Measurements from ENCODE around the gene SKP2. TPM values are rescaled to one million over a fixed set of nuclear protein-coding genes. Genes with fewer than 3 reads are reported as not detected.

Gene SKP2
- total RNA-seq, 8 experiments from 2014 or later: 8.8 to 38.8 (median 14.2) TPM

DNA sequence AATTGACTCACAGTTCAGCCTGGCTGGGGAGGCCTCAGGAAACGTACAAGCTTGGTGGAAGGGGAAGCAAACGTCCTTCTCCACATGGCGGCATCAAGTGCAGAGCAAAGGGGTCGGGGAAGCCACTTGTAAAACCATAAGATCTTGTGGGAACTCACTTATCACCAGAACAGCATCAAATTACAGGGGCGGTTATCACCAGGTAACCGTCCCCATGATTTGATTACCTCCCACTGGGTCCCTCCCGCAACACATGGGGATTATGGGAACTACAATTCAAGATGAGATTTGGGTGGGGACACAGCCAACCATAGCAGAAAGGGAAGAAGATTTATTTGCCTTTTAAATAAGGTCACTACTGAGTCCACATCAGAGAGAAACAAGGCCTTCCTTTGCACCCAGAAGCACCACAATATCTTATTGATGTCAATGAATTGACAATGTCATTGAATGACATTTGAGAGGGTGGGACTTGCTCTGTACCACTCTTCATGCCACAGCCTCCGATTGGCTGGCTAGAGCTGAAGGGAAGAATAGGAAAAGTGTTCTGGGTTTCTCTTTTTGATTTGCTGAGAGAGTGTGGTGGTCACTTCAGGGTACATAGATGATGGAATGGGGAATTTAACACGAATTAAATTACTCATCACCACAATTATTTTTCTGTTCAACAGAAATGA is 11.0 kb downstream of the SKP2 start:
- WGBS, 10 experiments: 62 to 100% (median 90%) methylated on average over 1 to 8 of the region's 9 CpGs; no CpG with 5 or more reads in 1 of the 10 experiments
- in situ Hi-C loops (cut with MboI; ENCODE audit: low pct_unique_long_range_greater_than_20kb in 2 of 9, low sequenced_read_pairs in 9 of 9, unreplicated experiment in 9 of 9): no loop called here
- H3K27ac ChIP-seq: no peak overlapping the region
- no peaks in the 10 kb centered on the region for H3K4me1 ChIP-seq (replicated peaks in 1 of 2)
- no peak overlapping the region for H3K4me3 ChIP-seq
- ATAC-seq (replicated peaks in 6 of 8): no peak

DNA sequence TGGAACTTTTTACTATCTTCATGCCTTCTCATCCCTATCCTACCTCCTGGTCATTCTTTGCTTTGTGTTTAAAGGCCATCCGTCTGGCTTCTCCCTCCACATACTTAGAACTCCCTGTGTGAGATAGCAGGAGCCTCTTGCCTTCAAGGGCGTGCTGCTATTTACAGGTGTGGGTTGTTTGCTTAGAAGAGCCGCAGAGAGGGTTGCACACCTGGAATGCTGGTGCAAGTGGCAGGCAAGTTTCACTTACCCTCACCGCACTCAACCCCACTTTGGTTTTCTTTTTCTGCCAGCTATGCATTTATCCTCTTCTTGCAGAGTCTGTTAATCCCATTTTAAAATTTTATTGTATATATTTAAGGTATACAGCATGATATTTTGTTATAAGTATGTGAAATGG is 12.6 kb downstream of the SKP2 start:
- no peak overlapping the region for H3K27ac ChIP-seq
- no peaks in the 10 kb centered on the region for H3K4me1 ChIP-seq (replicated peaks in 1 of 2)
- 80 to 100% (median 90%) methylated on average over 1 to 3 of the region's 4 CpGs; no CpG with 5 or more reads in 1 of the 10 experiments for WGBS, 10 experiments
- no peak overlapping the region for H3K4me3 ChIP-seq
- no peak for ATAC-seq (replicated peaks in 6 of 8)
- in situ Hi-C loops (cut with MboI; ENCODE audit: low pct_unique_long_range_greater_than_20kb in 2 of 9, low sequenced_read_pairs in 9 of 9, unreplicated experiment in 9 of 9): no loop called here

DNA sequence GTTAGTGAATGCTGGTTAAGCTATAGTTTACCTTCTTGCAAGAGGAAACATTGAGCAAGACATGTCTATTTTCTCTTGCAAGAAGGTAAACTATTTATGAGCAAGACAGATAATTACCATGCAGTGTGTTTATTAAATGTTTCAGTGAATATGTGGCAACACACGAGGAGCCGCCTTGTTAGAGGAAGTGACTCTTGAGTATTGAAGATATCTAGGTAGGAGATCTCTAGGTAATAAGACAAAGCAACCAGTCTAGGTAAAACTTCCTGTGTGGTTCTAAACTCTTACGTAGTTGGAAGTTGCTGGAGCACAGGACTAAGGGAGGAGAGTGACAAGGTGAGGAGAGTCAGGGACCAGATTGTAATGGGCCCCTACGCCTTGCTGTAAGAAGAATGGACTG is 16.8 kb downstream of the SKP2 start:
- Histone ChIP-seq H3K27ac (no peak overlapping the region), H3K4me1 (replicated peaks in 1 of 2) (no peaks in the 10 kb centered on the region), H3K4me3 (no peak overlapping the region)
- 87 to 100% (median 100%) methylated on average over 2 to 4 of the region's 4 CpGs; no CpG with 5 or more reads in 3 of the 10 experiments for WGBS, 10 experiments
- ATAC-seq (replicated peaks in 6 of 8): no peak
- in situ Hi-C loops (cut with MboI; ENCODE audit: low pct_unique_long_range_greater_than_20kb in 2 of 9, low sequenced_read_pairs in 9 of 9, unreplicated experiment in 9 of 9): no loop called here

DNA sequence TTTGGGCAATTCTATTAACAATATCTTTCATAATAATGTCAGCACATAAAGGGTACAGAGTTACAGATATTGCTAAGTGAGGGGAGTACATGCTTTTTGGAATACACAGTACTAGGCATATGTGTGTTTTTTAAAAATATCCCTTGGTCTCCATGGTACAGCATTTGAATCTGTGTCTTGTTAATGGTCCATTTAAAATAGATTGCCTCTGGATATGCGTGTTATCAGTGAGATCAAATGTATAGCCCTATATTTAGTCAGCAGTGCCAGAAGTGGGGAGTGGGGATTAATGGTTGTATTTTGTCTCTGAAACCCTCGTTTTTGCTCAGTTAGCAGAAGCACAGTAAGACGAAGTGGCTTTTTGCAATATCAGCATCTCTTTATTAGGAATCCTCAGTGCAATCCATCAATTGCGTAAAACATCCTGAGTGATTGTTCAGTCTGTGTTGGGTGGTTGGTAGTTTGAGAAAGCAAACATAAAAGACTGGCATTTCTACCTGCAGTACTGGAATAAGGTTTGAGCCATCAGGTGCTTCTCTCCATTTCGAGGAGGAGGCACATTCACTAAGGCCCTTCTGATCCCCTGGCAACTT is 19.0 kb downstream of the SKP2 start:
- WGBS, 10 experiments: 80 to 100% (median 90%) methylated on average over 1 to 5 of the region's 5 CpGs; no CpG with 5 or more reads in 4 of the 10 experiments
- Histone ChIP-seq H3K4me3 (no peak overlapping the region), H3K4me1 (replicated peaks in 1 of 2) (no peaks in the 10 kb centered on the region), H3K27ac (no peak overlapping the region)
- in situ Hi-C loops (cut with MboI; ENCODE audit: low pct_unique_long_range_greater_than_20kb in 2 of 9, low sequenced_read_pairs in 9 of 9, unreplicated experiment in 9 of 9): no loop called here
- ATAC-seq (replicated peaks in 6 of 8): peak in 1 of 8 experiments; percentile 64

DNA sequence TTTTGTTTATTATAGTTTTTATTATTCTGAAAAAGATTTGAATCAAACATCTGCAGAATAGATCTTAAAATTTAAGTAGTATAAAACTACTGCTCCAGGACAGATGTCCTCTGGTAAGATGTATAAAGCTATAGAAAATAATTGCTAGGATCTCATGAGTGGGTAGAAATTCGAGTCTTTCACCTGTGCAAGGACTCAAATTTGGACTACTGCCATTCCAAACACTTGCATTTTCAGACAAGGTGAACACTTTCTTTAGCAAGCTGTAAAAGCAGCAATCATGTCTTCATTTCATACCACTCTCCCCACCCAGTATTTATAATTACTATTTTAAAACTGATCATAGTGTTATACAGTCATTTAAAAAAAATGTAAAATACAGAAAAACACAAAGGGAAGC is 20.7 kb downstream of the SKP2 start:
- Histone ChIP-seq H3K27ac (no peak overlapping the region), H3K4me3 (no peak overlapping the region), H3K4me1 (replicated peaks in 1 of 2) (no peaks in the 10 kb centered on the region)
- no peak for ATAC-seq (replicated peaks in 6 of 8)
- 85 to 100% (median 100%) methylated on average over 1 of the region's 1 CpG; no CpG with 5 or more reads in 4 of the 10 experiments for WGBS, 10 experiments
- in situ Hi-C loops (cut with MboI; ENCODE audit: low pct_unique_long_range_greater_than_20kb in 2 of 9, low sequenced_read_pairs in 9 of 9, unreplicated experiment in 9 of 9): no loop called here

DNA sequence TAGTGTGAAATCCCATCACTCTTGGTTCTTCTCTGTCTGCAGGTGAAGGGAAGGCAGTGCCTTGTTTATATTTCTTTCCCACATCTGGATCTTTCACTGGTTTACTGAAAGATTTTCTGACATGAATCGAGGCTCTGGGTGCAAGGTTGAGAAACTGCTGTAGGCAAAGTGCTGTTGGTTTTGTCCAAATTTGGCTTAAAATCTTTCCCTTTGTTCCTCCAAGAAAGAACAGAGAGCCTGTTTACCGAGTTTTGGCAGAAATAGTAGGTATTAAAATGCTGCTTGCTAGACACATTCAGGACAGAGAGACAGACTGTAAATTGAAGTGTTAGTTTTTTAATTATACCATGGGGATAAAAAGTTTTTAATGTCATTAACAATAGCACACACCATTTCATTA is 21.5 kb downstream of the SKP2 start:
- Histone ChIP-seq H3K4me1 (replicated peaks in 1 of 2) (no peaks in the 10 kb centered on the region), H3K4me3 (no peak overlapping the region), H3K27ac (no peak overlapping the region)
- no peak for ATAC-seq (replicated peaks in 6 of 8)
- in situ Hi-C loops (cut with MboI; ENCODE audit: low pct_unique_long_range_greater_than_20kb in 2 of 9, low sequenced_read_pairs in 9 of 9, unreplicated experiment in 9 of 9): no loop called here
- WGBS, 10 experiments: 50 to 100% (median 90%) methylated on average over 1 to 2 of the region's 2 CpGs; no CpG with 5 or more reads in 3 of the 10 experiments

DNA sequence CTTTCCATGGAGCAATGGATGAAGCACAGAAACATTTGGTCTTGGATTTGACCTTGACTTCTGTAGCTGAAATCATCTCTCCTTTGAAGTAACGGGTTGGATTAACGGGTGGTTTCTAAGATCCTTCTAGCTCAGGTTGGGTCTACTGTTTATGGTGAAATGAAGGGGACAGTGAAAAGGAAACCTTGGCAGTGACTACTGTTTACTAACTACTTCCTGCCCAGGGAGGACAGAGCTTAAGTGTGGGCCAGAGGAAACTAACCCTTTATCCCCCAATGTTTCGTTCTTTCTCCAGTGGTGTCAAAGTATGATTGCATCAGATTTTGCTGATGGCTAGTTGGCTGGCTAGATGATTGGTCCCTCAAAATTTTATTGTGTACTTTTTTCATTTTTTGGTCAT is 22.2 kb downstream of the SKP2 start:
- no peak overlapping the region for H3K27ac ChIP-seq
- H3K4me3 ChIP-seq: no peak overlapping the region
- H3K4me1 ChIP-seq (replicated peaks in 1 of 2): no peaks in the 10 kb centered on the region
- 82 to 100% (median 100%) methylated on average over 1 to 3 of the region's 3 CpGs; no CpG with 5 or more reads in 1 of the 10 experiments for WGBS, 10 experiments
- in situ Hi-C loops (cut with MboI; ENCODE audit: low pct_unique_long_range_greater_than_20kb in 2 of 9, low sequenced_read_pairs in 9 of 9, unreplicated experiment in 9 of 9): no loop called here
- no peak for ATAC-seq (replicated peaks in 6 of 8)

DNA sequence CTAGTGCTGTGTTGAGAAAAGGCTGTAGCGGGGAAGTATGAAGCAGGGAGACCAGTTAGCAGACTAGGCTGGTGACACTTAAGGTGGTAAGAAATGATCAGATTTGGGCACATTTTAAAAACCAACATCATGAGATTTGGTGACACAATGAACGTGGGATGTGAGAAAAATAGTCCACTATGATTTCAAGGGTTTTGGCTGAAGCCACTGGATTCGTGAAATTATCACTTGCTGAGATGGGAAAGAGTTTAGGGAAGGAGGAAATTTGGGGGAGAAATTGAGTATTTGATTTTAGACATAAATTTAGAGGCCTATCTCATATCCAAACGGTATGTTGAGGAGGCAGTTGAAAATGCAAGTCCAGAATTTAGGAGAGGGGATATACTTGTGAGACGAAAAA is 23.1 kb downstream of the SKP2 start:
- no peak for ATAC-seq (replicated peaks in 6 of 8)
- no peak overlapping the region for H3K4me3 ChIP-seq
- WGBS, 10 experiments: 69 to 100% (median 96%) methylated on average over 1 to 5 of the region's 5 CpGs
- in situ Hi-C loops (cut with MboI; ENCODE audit: low pct_unique_long_range_greater_than_20kb in 2 of 9, low sequenced_read_pairs in 9 of 9, unreplicated experiment in 9 of 9): no loop called here
- H3K27ac ChIP-seq: no peak overlapping the region
- H3K4me1 ChIP-seq (replicated peaks in 1 of 2): no peaks in the 10 kb centered on the region

DNA sequence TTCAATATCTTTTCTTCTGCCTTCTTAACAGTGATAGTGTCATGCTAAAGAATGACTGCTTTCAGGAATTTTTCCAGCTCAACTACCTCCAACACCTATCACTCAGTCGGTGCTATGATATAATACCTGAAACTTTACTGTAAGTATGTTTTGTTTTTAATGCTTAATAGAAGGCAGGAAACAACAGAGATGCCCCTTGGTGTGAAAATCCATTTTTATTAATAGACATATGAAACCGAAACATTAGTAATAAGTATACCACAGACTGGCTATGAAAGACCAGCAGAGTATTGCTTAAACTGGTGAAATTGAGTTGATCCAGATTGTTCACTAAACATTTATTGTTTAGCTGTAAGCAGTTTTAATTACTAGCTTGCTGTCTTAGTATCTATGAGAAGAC is 25.2 kb downstream of the SKP2 start:
- ATAC-seq (replicated peaks in 6 of 8): no peak
- in situ Hi-C loops (cut with MboI; ENCODE audit: low pct_unique_long_range_greater_than_20kb in 2 of 9, low sequenced_read_pairs in 9 of 9, unreplicated experiment in 9 of 9): no loop called here
- Histone ChIP-seq H3K4me1 (replicated peaks in 1 of 2) (peaks cover 0 to 4% of the 10 kb centered on the region in 2 donors), H3K27ac (no peak overlapping the region), H3K4me3 (no peak overlapping the region)
- 79 to 100% (median 98%) methylated on average over 2 of the region's 2 CpGs; no CpG with 5 or more reads in 2 of the 10 experiments for WGBS, 10 experiments

DNA sequence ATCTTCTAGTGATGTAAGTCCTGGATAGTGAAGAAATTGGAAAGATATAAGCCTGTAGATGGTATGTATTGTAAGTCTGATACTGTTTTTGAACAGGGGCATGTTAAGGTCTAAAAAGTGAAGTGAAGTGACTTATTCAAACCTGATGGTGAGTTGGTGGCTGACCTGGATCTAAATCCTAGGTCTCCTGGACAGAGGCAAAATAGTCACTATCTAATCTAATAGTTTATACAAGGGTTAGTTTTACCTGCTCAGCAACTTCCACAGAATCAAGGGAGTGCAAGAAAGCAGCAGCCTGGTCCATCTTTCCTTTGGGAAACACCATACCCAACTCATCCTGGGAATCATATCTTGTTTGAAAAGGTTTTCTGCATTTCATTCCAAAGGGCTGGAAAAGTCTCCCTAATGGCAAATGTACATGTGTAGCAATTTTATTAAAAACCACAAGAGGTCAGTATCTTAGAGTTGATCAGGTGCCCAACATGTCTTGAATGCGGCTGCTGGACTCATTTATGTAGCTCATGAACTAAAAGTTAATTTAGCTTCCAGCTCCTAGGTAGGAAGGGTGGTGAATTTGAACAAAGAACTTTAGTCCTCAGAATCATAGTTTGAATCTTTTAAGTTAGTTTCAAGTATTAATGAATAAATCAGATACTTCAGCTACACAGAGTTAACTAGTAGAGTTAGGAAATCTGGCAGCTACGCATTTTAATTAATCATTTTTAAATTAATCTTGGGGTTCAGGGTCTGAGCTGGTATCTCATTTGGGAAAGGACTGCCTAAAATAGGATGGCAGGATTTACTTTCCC is 26.0 kb downstream of the SKP2 start:
- H3K4me1 ChIP-seq (replicated peaks in 1 of 2): peaks cover 0 to 4% of the 10 kb centered on the region in 2 donors
- ATAC-seq (replicated peaks in 6 of 8): peak in 7 of 8 experiments; percentile 37 to 82 (median 65)
- H3K27ac ChIP-seq: no peak overlapping the region
- 75 to 100% (median 89%) methylated on average over 1 to 2 of the region's 2 CpGs; no CpG with 5 or more reads in 2 of the 10 experiments for WGBS, 10 experiments
- H3K4me3 ChIP-seq: no peak overlapping the region
- in situ Hi-C loops (cut with MboI; ENCODE audit: low pct_unique_long_range_greater_than_20kb in 2 of 9, low sequenced_read_pairs in 9 of 9, unreplicated experiment in 9 of 9): no loop called here

DNA sequence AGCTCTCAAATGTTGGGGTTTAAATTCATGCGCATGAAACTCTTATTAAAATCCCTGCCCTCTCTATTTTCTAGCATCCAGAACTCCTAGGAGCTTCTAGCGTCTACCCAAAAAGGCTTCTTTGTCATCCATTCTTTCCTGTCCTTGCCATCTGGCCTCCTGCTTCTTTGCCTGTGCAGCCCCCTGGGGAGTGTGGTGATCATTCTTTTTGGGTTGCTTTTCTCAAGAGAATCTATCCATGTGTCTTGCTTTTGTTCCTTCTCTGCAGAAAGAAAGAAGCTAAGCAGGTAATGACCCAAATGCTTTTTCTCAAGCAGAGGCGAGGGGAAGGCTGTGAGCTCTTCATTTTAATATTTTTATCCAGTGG is 26.6 kb downstream of the SKP2 start:
- peaks cover 0 to 4% of the 10 kb centered on the region in 2 donors for H3K4me1 ChIP-seq (replicated peaks in 1 of 2)

DNA sequence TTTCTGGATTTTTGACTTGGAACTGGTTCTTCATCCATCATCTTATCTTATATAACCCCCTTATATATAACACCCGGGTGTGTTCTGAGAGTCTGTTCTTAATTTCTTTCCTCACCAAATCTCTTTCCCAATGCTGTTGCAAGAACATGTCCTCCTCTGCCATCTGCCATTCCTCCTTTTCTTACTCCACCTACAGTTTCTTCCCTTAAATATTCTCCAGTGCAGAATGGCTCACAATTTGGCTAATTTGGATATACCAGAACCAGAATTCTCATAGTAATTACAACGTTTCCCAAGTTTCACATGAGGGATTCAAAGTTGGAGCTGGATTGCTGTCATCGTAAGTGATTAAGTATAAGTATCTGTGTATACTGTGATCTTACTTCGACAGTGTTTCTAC is 28.0 kb downstream of the SKP2 start:
- Histone ChIP-seq H3K4me3 (no peak overlapping the region), H3K27ac (no peak overlapping the region), H3K4me1 (replicated peaks in 1 of 2) (peaks cover 0 to 4% of the 10 kb centered on the region in 2 donors)
- in situ Hi-C loops (cut with MboI; ENCODE audit: low pct_unique_long_range_greater_than_20kb in 2 of 9, low sequenced_read_pairs in 9 of 9, unreplicated experiment in 9 of 9): no loop called here
- WGBS, 10 experiments: 63 to 100% (median 93%) methylated on average over 1 to 4 of the region's 4 CpGs; no CpG with 5 or more reads in 1 of the 10 experiments
- no peak for ATAC-seq (replicated peaks in 6 of 8)

More for the DNA sequence above, 26.6 kb downstream of the SKP2 start:
- 28 to 100% (median 60%) methylated on average over 1 to 3 of the region's 3 CpGs; no CpG with 5 or more reads in 2 of the 10 experiments for WGBS, 10 experiments
- in situ Hi-C loops (cut with MboI; ENCODE audit: low pct_unique_long_range_greater_than_20kb in 2 of 9, low sequenced_read_pairs in 9 of 9, unreplicated experiment in 9 of 9): no loop called here
- Histone ChIP-seq H3K4me3 (no peak overlapping the region), H3K27ac (no peak overlapping the region)
- ATAC-seq (replicated peaks in 6 of 8): no peak
